HG02678 (cell line): ENCODE data around the gene TPCN2.

ENCODE experiments used
- ATAC-seq: cut with Tn5 transposase; IDR thresholded peaks from one replicate; pipeline ENCODE4 v1.9.1; 2021; ENCODE audit warnings: mild to moderate bottlenecking, moderate library complexity; ENCODE audit not compliant: unreplicated experiment

The TPCN2 gene

DNA sequence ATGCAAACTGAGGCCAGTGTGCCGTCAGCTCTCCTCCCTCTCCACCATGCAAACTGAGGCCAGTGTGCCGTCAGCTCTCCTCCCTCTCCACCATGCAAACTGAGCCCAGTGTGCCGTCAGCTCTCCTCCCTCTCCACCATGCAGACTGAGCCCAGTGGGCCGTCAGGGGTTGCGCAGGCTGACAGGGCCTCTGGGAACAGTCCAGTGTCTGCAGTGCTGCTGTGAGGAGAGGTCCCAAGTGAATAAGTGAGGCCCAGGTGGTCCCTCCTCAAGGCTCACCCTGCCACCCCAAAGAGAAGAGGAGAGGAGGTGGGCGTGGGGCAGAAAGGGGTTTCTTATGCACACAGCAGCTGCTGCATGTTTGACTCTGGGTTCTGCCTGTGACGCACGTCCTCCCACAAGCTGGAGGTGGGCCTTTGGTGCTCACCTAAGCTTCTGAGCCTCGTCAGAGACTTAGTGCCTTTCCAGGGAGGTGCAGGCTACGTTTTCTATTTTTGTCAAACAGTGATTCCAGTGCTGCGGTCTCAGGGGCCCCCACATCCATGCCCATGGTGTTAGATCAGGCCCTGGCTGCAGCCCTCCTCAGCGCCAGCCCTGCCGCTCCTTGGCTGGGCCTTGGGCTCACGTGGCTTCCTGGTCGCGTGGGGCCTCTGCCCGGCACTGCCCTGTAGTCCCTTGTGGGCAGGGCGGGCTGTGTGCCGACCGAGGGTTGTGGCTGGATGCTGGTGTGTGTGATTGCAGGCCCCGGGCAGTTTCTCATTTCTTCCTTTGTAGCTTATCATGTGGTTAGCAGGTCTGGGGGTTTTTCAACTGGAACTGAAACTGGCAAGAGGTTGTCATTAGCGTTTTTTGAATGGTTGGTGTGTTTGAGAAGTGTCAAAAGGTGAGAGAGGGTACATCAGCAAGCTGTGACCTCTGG lies 7.1 kb downstream of the TPCN2 start:
- ATAC-seq: peak; percentile 87

DNA sequence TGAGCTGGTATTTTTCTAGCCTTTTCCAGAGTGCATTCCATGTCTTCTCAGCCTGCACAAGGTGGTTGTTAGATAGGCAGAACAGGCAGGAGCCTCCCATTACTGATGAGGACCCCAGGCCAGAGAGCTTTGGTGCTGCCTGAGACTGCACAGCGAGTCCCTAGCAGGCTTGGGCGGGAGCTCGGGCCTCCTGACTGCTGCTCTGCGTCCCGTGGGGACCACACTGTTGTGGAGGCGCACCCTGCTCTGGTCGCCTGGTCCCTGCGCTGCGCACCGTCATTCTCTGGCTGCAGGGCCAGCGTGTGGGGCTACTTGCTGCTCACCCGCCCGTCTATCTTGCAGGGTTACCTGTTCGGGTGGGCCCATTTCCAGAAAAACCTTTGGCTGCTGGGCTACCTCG lies 8.5 kb downstream of the TPCN2 start:
- ATAC-seq: no peak

DNA sequence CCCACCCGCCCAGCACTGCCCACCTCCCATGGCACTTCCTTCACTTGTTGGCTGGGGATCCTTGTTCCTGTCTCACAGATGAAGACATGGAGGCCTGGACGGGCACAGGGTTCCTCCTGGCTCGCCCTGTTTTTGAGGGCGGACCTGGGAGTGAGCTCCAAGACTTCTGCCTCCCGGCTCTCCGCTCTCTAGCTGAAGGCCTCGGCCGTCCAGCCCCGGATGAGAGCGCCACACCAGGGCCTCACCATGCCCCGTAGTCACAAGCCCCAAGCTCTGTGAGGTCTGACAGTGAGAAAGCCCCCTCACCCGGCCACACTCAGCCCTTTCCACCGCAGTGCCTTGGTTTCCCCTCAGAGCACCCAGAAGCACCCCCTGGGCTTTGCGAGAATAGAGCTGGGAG lies 9.1 kb downstream of the TPCN2 start:
- no peak for ATAC-seq

DNA sequence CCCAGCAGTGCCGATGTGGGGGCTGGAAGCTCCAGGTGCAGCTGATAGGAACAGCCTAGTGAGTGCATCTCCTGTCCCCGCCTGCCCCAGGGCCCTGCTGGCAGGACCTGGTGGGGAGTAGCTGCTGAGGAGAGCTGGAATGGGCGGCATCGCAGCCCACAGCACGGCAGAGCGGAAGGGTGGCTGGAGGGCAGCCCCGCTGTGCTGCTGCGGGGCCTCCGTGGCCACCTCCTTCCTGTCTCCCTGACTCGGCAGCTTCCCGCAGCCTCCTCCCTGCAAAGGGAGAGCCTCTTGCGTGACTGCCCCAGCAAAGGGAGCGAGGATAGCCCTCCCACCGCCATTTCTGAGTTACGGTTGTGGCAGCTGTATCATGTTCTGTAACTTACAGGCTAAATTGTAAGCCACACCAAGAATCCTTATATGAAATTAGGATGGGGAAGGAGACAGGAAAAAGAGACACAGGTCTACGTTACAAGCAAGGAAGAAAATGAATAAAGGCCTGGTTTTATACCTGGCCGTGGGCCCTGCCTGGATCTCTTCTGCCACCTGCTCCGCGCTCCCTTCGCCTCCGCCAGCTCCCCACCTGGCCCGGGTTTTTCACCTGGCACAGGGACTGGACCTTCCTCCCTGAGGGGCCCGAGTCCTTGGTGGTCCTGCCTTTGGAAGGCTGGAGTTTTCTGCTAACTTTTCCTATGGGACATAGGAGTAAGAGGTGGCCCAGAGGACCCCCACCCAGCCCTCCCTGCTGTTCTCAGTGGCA lies 10.0 kb downstream of the TPCN2 start:
- ATAC-seq: no peak

DNA sequence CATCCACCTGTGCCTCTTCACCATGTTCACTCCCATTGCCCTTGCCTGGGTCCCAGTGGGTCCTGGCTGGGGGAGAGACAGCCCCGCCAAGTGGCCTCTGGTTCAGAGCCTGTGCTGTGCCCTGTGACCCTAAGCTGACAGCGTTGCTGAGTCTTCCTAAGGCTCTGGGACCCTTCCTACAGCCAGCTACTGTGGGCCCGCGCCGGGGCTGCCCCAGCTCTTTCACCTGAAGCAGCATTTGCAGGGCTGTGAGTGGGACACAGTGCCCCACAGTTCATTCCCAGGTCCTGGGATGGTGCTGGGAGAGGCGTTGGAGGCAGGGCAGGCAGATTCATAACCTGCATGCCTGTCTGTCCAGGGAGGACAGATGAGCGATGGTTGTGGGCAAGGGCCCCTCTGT lies 10.7 kb downstream of the TPCN2 start:
- ATAC-seq: no peak

DNA sequence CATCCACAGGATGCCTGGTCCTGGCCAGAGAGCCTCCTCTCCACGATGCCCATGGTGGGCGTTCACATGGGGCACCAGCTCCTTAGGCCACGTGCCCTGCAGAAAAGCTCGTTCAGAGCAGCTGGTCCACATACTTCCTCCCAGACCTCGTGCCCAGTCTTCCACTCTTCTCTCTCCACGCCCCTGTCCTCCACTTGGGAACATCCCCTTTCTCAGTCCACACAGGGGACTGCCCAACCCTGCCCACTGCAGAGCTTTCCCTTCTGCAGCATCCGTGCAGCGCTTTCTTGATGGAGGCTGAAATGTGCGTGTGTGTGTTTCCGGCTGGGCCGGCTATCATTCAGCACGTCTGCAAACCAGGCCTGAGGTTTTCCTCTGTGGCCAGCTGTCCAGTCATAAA lies 11.3 kb downstream of the TPCN2 start:
- no peak for ATAC-seq

DNA sequence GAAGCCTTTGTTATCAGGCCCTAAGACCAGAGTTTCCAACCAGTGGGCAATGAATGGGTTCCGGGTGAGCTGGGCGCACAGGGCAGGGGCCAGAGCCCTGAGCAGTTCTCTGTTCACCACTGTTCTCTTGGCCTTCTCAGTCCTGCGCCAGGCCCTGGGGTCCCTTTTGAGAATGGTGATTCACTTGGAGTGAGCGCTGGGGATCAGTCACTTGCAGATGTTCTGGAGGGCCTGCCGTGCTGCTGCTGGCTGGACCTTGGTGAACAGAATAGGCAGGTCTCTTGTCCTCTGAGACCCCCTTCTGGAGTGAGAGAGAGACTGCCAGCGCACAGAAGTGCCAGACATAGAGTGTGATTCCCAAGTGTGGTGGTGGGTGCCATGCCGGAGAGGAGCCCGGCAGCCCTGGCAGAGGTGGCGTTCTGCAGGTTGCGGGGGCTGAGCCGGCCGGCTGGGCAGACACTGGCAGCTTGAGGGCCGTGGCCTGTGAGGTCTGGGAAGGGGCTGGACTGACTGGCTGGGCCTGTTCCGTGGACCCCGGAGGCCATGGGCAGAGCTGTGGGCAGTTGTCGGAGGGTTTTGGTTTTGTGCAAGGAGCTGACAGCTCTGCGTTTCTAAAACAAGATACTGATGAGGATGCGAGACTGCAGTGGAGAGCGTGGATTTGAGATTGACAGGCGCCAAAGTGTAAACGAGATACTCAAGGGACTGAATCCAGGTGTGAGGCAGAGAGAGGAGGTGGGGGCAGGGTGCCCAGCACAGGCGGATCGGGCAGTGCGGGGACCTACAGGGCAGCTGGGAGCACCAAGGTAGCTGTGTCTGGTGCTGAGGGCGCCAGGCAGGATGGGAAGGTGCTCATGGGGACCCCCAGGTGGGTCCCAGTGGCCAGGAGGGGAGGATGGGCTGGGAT lies 12.3 kb downstream of the TPCN2 start:
- no peak for ATAC-seq

DNA sequence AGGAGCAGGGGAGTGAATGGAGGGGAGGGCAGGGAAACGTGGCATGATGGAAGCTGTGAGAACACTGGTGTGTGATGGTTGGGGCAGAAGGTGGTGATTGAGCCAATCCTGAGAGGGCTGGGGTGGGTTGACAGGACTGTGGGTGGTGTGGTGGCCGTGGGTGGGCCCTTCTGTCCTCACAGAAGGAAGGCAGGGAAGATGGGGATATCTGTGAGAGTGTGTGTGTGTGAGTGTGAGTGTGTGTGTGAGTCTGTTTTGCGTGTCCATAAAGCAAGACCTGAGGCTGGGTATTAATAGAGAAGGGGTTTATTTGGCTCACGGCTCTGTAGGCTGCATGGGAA lies 13.0 kb downstream of the TPCN2 start:
- no peak for ATAC-seq

DNA sequence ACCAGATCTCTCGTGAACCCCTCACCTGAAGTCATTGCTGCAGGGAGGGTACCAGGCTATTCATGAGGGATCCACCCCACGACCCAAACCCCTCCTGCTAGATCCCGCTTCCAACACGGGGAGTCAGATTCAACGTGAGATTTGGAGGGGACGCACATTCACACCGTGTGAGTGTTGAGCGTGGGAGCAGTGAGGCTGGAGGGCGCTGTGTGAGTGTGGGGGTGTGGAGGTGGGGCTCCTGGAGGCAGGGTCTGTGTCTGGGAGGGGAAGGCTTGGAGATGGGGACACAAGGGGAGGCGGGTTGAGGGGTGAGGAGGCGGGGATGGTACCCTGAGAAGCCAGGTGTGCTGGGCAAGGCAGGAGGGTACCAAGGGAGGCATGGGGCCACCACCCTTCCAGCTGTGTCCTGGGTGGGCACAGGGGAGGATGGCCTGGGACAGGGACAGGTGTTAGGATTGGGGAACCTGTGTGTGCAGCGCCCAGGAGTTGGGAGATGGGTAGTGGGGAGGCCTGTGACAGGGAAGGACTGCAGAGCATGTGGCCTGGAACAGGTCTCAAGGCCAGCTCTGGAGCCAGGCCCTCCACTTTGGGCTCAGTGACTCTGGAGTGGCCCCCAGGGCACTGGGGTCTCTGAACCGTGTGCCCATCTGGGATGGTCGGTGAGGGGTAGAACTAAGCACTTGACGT lies 13.6 kb downstream of the TPCN2 start:
- no peak for ATAC-seq

DNA sequence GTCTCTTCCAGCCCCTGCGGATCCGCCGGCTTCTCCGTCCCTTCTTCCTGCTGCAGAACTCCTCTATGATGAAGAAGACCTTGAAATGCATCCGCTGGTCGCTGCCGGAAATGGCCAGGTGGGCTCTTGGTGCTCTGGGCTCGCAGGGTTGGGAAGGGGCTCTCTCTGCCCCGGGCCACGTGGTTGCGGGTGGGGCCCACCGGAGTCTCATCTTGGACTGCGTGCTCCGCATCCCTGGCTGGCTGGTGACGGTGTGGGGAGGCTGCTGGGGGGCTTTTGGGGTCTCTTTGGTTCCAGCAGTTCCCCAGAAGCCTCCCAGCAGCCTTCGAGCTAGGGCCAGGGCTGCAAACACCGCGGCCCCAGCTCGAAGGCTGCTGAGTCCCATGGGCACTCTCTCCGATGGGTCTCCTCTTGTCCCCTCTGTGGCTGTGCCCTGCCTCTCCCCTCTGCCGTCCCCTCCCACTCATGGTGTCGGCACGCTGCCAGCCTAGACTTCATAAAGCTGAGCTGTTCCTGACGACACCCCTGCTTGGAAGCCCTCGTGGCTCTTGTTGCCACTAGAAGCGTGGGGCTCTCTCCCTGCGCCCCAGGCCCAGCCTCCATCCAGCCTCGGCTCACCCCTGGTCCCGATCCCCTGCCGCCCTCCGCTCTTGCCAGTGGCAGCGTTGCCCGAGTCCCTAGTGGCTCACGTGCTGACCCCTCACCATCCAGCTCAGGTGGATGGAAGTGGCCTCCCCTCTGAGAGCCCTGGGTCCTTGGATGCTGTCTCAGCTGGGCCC lies 14.3 kb downstream of the TPCN2 start:
- no peak for ATAC-seq

DNA sequence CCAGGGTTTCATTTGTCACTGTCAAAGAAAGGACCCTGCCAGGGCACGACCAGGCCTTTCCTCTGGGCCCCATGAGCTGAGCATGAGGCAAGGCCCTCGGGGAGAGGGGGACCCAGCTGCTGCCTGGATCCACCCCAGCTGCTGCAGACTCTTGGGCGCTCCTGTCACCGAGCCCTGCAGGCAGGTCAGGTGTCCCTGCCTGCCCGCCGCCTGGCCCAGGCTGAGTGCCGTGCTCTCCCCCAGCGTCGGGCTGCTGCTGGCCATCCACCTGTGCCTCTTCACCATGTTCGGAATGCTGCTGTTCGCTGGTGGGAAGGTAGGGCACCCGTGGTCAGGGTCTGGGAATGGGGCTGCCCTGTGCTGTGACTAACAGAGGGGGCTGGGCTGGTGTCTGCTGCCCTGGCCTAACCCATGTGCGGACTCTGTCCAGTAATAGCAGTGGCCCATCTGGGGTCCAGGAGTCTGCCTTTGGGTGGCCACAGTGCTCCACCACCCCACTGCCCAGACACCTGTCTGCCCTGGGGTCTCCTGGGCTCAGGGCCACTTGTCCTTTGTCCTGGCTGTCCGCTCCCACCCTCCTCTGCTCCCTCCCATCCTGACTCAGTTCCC lies 15.0 kb downstream of the TPCN2 start:
- ATAC-seq: no peak

DNA sequence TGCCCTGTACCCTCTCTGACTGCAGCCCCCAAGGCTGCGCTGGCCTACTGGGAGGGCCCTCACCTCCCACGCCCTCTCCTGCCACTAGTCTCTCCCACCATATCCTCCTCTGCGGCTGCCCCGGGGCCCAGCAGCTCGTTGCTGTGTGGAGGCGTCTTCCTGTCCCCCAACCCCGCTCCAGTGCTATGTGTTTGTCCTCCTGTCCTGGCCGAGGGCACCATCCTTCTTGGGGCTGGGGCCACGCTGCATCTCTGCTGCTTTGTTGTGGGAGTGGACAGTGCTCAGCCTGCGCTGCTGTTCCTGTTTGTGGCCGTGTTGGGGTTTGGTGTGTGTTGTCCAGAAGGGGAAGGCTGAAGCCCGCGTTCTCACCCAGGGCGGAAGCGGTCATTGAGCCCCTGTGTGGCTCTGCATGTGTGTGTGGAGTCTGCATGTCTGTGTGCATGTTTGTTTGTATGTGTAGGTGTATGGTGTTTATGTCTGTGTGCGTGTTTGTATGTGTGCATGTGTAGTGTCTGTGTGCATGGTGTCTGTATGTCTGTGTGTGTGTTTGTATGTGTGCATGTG lies 15.7 kb downstream of the TPCN2 start:
- no peak for ATAC-seq

DNA sequence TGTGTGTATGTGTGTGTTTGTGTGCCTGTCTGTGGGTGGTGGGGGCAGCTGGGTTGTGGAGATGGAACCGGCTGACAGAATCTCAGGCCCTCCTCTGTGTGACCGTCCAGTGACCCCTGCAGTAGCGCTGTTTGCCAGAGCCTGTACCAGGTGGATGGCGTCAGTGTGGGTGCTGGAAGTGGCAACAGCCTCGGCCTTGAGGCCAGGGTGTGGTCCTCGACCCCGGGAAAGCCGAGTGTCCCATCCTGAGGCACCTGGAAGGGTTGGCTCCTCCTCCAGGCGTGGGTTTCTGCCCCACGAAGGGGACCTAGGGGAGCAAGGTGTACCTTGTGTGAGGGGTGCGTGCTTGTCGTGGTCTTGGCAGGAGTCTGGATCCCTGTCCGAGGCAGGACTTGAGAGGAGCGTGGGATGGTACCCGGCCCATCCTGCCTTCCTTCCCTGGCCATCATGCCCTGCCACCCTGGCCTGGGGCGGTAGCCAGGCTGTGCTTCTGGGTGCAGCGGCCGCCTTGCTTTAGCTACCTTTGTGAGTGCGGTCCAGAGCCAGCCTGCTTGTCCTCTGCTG lies 16.5 kb downstream of the TPCN2 start:
- ATAC-seq: no peak

DNA sequence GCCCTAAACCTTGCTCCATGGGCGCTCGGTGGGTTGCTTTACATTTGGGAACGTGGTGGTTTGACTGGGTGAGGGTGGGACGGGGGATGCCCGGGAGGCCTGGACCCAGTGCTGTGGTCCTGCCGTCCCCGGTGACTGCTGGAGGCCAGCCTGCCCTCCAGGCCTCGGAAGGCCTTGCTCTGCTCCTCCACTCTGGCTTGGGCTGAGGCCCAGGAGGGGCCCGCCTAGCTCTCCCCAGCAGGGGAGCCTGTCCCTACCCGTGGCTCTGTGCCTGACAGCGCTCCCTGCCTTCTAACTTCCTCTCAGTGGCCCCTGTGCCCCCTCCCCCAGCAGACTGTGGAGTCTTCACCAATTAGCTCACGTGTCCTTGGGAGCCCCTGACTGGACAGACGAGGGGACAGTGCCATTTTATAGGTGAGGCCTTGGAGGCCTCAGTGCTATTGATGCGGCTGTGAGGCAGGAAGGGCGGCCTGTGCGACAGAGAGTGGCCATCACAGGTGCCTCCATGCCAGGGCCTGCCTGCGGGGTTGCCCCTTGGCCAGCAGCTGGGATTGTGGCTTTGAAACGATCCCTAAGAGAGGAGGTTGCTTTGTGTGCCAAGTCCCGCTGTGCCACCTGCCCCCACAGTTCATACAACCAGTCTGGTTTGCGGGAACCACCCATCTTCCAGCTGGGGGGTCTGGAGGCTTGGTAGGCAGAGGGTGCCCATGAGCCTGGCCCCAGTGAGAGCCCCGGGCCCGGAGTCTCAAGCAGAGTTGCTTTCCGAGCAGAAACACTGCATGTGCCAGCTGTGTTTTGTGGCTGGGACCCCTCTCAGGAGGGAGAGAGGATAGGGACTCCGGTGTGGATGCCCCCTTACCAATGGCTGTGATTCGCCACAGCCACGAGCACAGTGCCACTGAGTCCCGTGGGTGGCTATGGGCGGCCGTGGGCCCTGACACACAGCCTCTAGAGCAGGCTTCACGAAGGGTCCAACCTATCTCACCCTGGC lies 17.7 kb downstream of the TPCN2 start:
- ATAC-seq: no peak

DNA sequence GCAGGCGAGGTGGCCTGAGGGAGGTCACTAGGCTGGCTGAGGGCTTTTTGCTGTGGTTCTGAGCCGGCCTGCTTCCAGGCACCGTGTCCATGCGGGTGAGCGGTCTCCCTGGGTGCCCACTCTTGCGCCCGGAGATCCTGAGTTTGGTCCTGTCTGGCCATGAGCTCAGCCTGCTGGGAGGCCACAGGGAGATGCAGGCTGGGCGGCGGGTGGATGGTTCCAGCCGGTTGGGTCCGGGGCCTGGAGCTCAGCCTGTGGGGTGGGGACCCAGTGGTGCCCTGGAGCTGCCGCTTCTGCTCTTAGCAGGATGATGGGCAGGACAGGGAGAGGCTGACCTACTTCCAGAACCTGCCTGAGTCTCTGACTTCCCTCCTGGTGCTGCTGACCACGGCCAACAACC lies 18.5 kb downstream of the TPCN2 start:
- ATAC-seq: no peak

DNA sequence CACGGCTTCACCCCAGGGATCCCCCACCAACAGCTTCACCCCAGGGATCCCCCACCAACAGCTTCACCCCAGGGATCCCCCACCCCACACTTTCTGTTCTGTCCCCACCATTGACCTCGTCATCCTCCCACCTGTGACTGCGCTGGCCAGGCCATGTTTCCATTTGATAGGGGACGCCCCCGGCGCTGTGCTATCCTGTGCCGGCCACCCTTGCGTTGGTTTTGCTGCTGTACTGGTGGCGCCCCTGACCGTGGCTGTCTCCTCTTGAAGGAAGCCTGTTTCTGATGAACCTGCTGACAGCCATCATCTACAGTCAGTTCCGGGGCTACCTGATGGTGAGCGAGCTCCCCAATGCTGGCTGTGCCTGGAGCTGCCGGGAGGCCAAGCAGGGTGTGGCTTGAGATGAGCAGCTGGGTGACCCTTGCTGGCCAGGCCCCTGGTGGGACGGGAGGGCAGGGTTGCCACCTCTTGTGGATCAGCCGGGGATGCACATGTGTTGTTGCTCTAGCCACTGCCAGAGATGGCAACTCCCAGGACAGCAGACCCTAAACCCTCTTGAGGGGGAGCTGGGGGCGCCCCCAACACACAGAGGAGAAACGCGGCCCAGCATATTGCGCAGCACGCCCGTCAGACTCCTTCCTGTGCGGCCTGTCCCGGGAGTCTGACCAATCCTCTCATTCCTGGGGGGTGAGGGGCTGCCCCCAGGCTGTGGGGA lies 22.5 kb downstream of the TPCN2 start:
- ATAC-seq: no peak

DNA sequence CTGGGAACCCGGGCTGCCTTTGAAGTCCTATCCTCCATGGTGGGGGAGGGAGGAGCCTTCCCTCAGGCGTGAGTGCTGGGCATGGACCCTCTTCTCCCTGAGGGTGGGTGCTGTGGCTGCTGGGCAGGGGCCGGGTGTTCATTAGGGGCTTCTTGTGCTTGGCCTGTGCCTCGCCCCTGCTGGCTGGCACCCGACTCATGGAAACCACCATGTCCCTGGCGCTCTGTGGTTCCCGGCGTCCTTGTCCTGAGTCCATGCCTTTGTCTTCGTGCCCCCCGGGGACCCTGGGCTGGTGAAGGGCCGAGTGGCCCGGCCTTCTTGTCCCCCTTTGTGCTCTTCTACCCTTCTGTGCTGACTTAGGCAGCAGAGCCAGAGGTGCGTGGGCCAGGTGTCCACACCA lies 23.2 kb downstream of the TPCN2 start:
- no peak for ATAC-seq
